Transverse colon (tissue), 3 donors: Measurements from ENCODE around the gene CHMP1A.

Source experiments
- CTCF ChIP-seq, 5 experiments: fragments of 200-600 bp in 3 of 5; fragments of 450-650 bp in 2 of 5; sonication (generic) in 3 of 5; IDR thresholded peaks; 1 replicate in 2 of 5; 2 replicates in 3 of 5; pipeline ENCODE4 v1.5.1; 2016 to 2017; ENCODE audit warnings: antibody characterized with exemption in 5 of 5, inconsistent platforms in 3 of 5, mild to moderate bottlenecking in 2 of 5, moderate library complexity in 1 of 5
- EP300 ChIP-seq: sonication (generic); formaldehyde crosslinking; IDR thresholded peaks from one replicate; pipeline ENCODE4 v1.6.1; 2017; ENCODE audit warnings: antibody characterized with exemption, low read depth
- POLR2A ChIP-seq: fragments of 450-650 bp; IDR thresholded peaks from one replicate; pipeline ENCODE4 v1.6.1; 2016; ENCODE audit warnings: antibody characterized with exemption, mild to moderate bottlenecking, moderate library complexity

- no peak for TF ChIP-seq CTCF (IDR thresholded peaks at IDR 0.05)
- TF ChIP-seq POLR2A: no peak
- no peak for TF ChIP-seq EP300
Observed at GRCh38 chr16:89619840-89620239, 37.7 kb downstream of the CHMP1A start.
